ENCODE results near the gene TMIGD1. TPM values are rescaled to one million over a fixed set of nuclear protein-coding genes. Genes with fewer than 3 reads are reported as not detected.
A peak's percentile ranks its signal among the peaks of the same experiment; 100 is the strongest.

TMIGD1 gene
- total RNA-seq, 1 experiment from 2014 or later = not detected

- intact Hi-C loops (cut with micrococcal nuclease) = no loop called here
- peak; percentile 19 for ATAC-seq
- Histone ChIP-seq H3K36me3 (ENCODE audit: control insufficient read depth in 1 of 2, insufficient read depth in 2 of 2, low read length in 2 of 2) (no peaks in the 10 kb centered on the region), H2AFZ (ENCODE audit: low read depth, low read length, poor library complexity, severe bottlenecking) (no peak overlapping the region), H3K4me1 (ENCODE audit: control insufficient read depth in 1 of 2, insufficient read depth in 2 of 2, low read length in 2 of 2) (peaks cover 11 to 24% of the 10 kb centered on the region in 2 experiments; a peak in 3 of 4 replicates), H3K27ac (ENCODE audit: low read depth, low read length) (peak overlapping the region; percentile 52; the same call in 1 of the 2 replicates), H3K9ac (ENCODE audit: low read length) (peak overlapping the region; percentile 70), H3K9me3 (ENCODE audit: control insufficient read depth in 1 of 2, insufficient read depth in 1 of 2, low read depth in 1 of 2, low read length in 2 of 2) (no peaks in the 10 kb centered on the region), H4K20me1 (ENCODE audit: insufficient read depth) (peaks cover 7% of the 10 kb centered on the region; the same call in 1 of the 2 replicates), H3K9me2 (ENCODE audit: insufficient read depth) (no peaks in the 10 kb centered on the region), H3K79me2 (ENCODE audit: insufficient read depth, low read length) (peaks cover 44% of the 10 kb centered on the region), H3K27me3 (ENCODE audit: insufficient read depth, low read length) (no peaks in the 10 kb centered on the region), H3K4me2 (ENCODE audit: low read length) (peak overlapping the region; percentile 83), H3K4me3 (replicated peaks in 1 of 2; ENCODE audit: low read depth in 1 of 2, low read length in 2 of 2) (peak overlapping the region; percentile 57 to 74)
- ChIA-PET RAD21 (ENCODE audit: low non-redundant PET in 1 of 2, low total read pairs in 2 of 2, uncharacterized antibody in 2 of 2, unreplicated experiment in 2 of 2) (no interaction called here), POLR2A (no interaction called here), CTCF (no interaction called here)
- DNase-seq (ENCODE audit: low read depth, low spot score) = no peak
- no TSS peak for BruUV-seq (replicated peaks)
- TF ChIP-seq JUND (IDR thresholded peaks at IDR 0.05) (no peak), CTCF (IDR thresholded peaks at IDR 0.05 in 2 of 3, conservative IDR thresholded peaks at IDR 0.05 in 1 of 3; ENCODE audit: borderline replicate concordance in 1 of 3, insufficient read depth in 1 of 3, low read depth in 2 of 3, low read length in 2 of 3) (no peak), SP1 (IDR thresholded peaks at IDR 0.05; ENCODE audit: low read depth) (no peak), FOSL1 (IDR thresholded peaks at IDR 0.05; ENCODE audit: low read depth) (no peak), ZFX (IDR thresholded peaks at IDR 0.05) (peak; percentile 83), EZH2phosphoT487 (IDR thresholded peaks at IDR 0.05; ENCODE audit: borderline replicate concordance) (no peak), SIN3A (IDR thresholded peaks at IDR 0.05; ENCODE audit: low read depth) (peak; percentile 10; the same call in 1 of the 2 replicates), POLR2A (IDR thresholded peaks at IDR 0.05; ENCODE audit: borderline replicate concordance, extremely low read depth, insufficient read depth, insufficient read length) (no peak), ZNF274 (IDR thresholded peaks at IDR 0.05; ENCODE audit: low read depth, low read length) (no peak), YY1 (IDR thresholded peaks at IDR 0.05; ENCODE audit: extremely low read depth, insufficient replicate concordance, low read depth, low read length) (no peak)
- TF ChIP-seq, protein P1, sequence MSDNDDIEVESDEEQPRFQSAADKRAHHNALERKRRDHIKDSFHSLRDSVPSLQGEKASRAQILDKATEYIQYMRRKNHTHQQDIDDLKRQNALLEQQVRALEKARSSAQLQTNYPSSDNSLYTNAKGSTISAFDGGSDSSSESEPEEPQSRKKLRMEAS (IDR thresholded peaks at IDR 0.05) = 0 out of 2 replicates have a peak, but pooled peaks have one; percentile 34
Observed at GRCh38 chr17:30379303-30379902, 45.5 kb upstream of the TMIGD1 start.
